Upper lobe of left lung (tissue), 4 donors: ENCODE results near the gene PRM2.

Experiments
- CTCF ChIP-seq, 6 experiments: fragments of 450-650 bp in 4 of 6; fragments of 200-600 bp in 2 of 6; sonication (generic) in 2 of 6; IDR thresholded peaks; one replicate each; pipeline ENCODE4 v1.5.1; 2016 to 2019; ENCODE audit warnings: antibody characterized with exemption in 6 of 6
- EP300 ChIP-seq, 4 donors: sonication (generic); formaldehyde crosslinking; IDR thresholded peaks; one replicate each; pipeline ENCODE4 v1.5.1; 2017; ENCODE audit warnings: antibody characterized with exemption in 4 of 4, control low read depth in 2 of 4
- POLR2A ChIP-seq, 4 donors: fragments of 450-650 bp; IDR thresholded peaks; one replicate each; pipeline ENCODE4 v1.5.1; 2016 to 2017; ENCODE audit warnings: antibody characterized with exemption in 4 of 4, mild to moderate bottlenecking in 2 of 4

- no peak for TF ChIP-seq EP300 (IDR thresholded peaks at IDR 0.05)
- TF ChIP-seq CTCF (IDR thresholded peaks at IDR 0.05) = no peak
- TF ChIP-seq POLR2A (IDR thresholded peaks at IDR 0.05) = no peak
Measured at GRCh38 chr16:11272484-11272883, 3.8 kb downstream of the PRM2 start.
